ENCODE measurements around the gene RAB40C. TPM values are rescaled to one million over a fixed set of nuclear protein-coding genes. Genes with fewer than 3 reads are reported as not detected.

RAB40C gene
- total and polyA plus RNA-seq, 8 donors = 17.6 to 101 (median 25.6) TPM

DNA sequence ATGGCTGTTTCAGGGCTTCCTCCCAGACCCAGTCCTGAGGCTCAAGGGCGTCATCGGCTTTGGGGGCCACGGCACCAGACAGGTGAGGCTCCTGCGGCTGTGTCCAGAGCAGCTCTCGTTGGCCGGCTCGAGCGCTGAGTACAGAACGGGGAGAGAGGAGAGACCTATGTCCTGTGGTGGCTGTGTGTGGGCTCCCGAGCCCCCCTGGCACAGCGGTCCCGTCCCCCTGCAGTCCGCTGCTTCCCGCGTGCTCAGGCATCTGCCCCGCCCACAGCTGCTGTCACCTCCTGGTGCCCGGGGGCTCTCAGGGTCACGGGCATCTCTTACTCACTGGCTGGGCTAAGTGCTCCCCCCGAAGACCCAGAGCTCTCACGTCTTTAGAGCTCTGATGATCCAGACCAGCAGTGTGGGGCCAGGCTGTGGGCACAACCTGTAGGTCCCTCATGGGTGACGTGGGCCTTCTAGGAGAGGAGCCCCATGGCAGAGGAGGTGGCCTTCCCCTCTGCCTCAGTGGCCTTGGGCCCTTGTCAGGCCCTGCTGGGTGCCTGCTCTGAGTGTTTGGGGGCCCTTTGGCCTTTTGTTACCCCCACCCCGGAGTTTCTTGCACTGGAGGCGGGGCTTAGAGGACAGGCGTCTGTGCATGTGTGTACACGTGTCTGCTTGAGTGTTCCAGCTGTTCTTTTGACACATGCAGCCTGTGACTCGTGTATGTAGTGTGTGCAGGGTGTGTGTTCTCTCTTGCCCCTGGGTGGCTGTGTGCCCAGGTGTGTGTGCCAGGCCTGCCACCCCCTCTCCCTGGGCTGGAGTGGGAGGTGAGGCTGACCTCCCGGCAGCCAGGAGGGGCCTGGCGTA lies 62.8 kb downstream of the RAB40C start:
- WGBS, 5 donors = 81 to 91% (median 87%) methylated on average over 14 to 28 of the region's 28 CpGs

DNA sequence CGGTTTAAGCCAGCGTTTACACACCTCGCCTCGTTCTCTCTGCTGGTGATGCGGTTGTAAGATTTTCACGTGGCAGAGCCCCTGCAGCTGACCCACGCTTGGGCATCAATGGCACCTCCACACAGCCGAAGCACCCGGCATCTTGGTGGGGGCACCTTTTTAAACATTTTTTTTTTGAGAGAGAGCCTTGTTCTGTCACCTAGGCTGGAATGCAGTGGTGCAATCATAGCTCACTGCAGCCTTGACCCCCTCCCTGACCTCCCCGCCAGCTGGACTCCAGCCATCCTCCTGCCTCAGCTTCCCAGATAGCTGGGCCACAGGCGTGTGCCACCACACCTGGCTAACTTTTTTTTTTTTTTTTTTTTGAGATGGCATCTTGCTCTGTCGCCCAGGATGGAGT lies 64.2 kb downstream of the RAB40C start:
- intact Hi-C loops (cut with DNase I; ENCODE audit: low total_unique reads) = loop anchor here (10.0 kb wide), 1 partner anchor 79 kb away; no protein-coding TSS in a partner anchor
- Histone ChIP-seq H3K36me3 (peaks cover 7 to 73% (median 64%) of the 10 kb centered on the region in 4 donors), H3K4me3 (no peak overlapping the region), H3K27me3 (no peaks in the 10 kb centered on the region), H3K9me3 (no peaks in the 10 kb centered on the region), H3K27ac (no peak overlapping the region), H3K4me1 (peaks cover 13 to 21% (median 19%) of the 10 kb centered on the region in 4 donors)
- no peak for DNase-seq
- 86 to 93% (median 90%) methylated on average over 12 of the region's 12 CpGs for WGBS, 5 donors
- TF ChIP-seq POLR2A (IDR thresholded peaks at IDR 0.05) (no peak), POLR2AphosphoS5 (IDR thresholded peaks at IDR 0.05) (no peak), EP300 (IDR thresholded peaks at IDR 0.05) (no peak)
- TF ChIP-seq, protein P1, sequence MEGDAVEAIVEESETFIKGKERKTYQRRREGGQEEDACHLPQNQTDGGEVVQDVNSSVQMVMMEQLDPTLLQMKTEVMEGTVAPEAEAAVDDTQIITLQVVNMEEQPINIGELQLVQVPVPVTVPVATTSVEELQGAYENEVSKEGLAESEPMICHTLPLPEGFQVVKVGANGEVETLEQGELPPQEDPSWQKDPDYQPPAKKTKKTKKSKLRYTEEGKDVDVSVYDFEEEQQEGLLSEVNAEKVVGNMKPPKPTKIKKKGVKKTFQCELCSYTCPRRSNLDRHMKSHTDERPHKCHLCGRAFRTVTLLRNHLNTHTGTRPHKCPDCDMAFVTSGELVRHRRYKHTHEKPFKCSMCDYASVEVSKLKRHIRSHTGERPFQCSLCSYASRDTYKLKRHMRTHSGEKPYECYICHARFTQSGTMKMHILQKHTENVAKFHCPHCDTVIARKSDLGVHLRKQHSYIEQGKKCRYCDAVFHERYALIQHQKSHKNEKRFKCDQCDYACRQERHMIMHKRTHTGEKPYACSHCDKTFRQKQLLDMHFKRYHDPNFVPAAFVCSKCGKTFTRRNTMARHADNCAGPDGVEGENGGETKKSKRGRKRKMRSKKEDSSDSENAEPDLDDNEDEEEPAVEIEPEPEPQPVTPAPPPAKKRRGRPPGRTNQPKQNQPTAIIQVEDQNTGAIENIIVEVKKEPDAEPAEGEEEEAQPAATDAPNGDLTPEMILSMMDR (IDR thresholded peaks at IDR 0.05) = no peak

More for the DNA sequence above, 62.8 kb downstream of the RAB40C start:
- no peak for DNase-seq
- H3K4me3 ChIP-seq = no peak overlapping the region
- peaks cover 25 to 35% (median 32%) of the 10 kb centered on the region in 4 donors for H3K4me1 ChIP-seq
- no peak overlapping the region for H3K27ac ChIP-seq
- H3K9me3 ChIP-seq = no peaks in the 10 kb centered on the region
- TF ChIP-seq POLR2A (IDR thresholded peaks at IDR 0.05) (no peak), POLR2AphosphoS5 (IDR thresholded peaks at IDR 0.05) (no peak), EP300 (IDR thresholded peaks at IDR 0.05) (no peak)
- TF ChIP-seq, protein P1 (IDR thresholded peaks at IDR 0.05) = no peak
- H3K27me3 ChIP-seq = no peaks in the 10 kb centered on the region
- intact Hi-C loops (cut with DNase I; ENCODE audit: low total_unique reads) = loop anchor here (10.0 kb wide), 1 partner anchor 78 kb away; no protein-coding TSS in a partner anchor
- H3K36me3 ChIP-seq = peaks cover 7 to 60% (median 52%) of the 10 kb centered on the region in 4 donors

DNA sequence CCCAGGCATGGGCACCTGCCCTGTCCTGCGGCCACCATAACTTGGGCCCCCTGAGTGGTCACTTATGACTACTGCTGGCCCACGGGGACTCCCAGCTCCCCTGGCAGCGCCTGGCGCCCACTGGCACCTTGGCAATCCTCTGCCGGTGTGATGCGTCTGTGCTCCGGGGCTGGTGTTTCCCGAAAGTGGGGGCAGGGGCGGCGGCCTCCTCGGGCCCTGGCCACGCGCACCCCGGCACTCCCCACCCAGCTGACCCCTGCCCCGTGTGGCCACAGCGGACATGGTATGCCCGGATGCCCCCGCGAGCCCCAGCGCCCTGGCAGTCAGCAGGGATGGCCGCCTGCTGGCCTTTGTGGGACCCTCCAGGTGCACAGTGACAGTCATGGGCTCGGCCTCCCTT lies 67.6 kb downstream of the RAB40C start:
- 92 to 98% (median 95%) methylated on average over 8 to 22 of the region's 22 CpGs for WGBS, 5 donors
- Histone ChIP-seq H3K36me3 (peaks cover 7 to 67% (median 55%) of the 10 kb centered on the region in 4 donors), H3K4me3 (no peak overlapping the region), H3K27me3 (no peaks in the 10 kb centered on the region), H3K27ac (no peak overlapping the region), H3K9me3 (no peaks in the 10 kb centered on the region), H3K4me1 (peaks cover 14 to 26% (median 19%) of the 10 kb centered on the region in 4 donors)
- TF ChIP-seq POLR2A (IDR thresholded peaks at IDR 0.05) = no peak
- TF ChIP-seq EP300 (IDR thresholded peaks at IDR 0.05) = no peak
- TF ChIP-seq, protein P1 (IDR thresholded peaks at IDR 0.05) = no peak
- TF ChIP-seq POLR2AphosphoS5 (IDR thresholded peaks at IDR 0.05) = no peak
- DNase-seq = no peak
- intact Hi-C loops (cut with DNase I; ENCODE audit: low total_unique reads) = loop anchor here (10.0 kb wide), 1 partner anchor 83 kb away; no protein-coding TSS in a partner anchor

GRCh38 chr16:658679-659571 lies 69.1 kb downstream of the RAB40C start:
- 89 to 100% (median 92%) methylated on average over 2 to 35 of the region's 35 CpGs for WGBS, 5 donors
- DNase-seq = no peak
- Histone ChIP-seq H3K36me3 (peaks cover 7 to 52% (median 44%) of the 10 kb centered on the region in 4 donors), H3K4me3 (no peak overlapping the region), H3K9me3 (no peaks in the 10 kb centered on the region), H3K27me3 (no peaks in the 10 kb centered on the region), H3K27ac (no peak overlapping the region), H3K4me1 (peaks cover 14 to 26% (median 19%) of the 10 kb centered on the region in 4 donors)
- intact Hi-C loops (cut with DNase I; ENCODE audit: low total_unique reads) = loop anchor here (10.0 kb wide), 1 partner anchor 84 kb away; no protein-coding TSS in a partner anchor
- TF ChIP-seq POLR2AphosphoS5 (IDR thresholded peaks at IDR 0.05) = no peak
- TF ChIP-seq EP300 (IDR thresholded peaks at IDR 0.05) = no peak
- TF ChIP-seq POLR2A (IDR thresholded peaks at IDR 0.05) = no peak
- TF ChIP-seq, protein P1 (IDR thresholded peaks at IDR 0.05) = no peak
